ENCODE data around the gene TAS2R40. TPM values are rescaled to one million over a fixed set of nuclear protein-coding genes. Genes with fewer than 3 reads are reported as not detected.

TAS2R40 gene
- total and polyA plus RNA-seq, 12 donors = not detected

GRCh38 chr7:143243614-143244013 lies 21.8 kb downstream of the TAS2R40 start:
- intact Hi-C loops (cut with DNase I) = loop anchor here (5.0 to 10.0 kb wide), 2 partner anchors 64 to 171 kb away; no protein-coding TSS in a partner anchor
- 69 to 79% (median 72%) methylated on average over 2 to 3 of the region's 3 CpGs for WGBS, 4 donors

GRCh38 chr7:143244321-143244720 lies 22.5 kb downstream of the TAS2R40 start:
- H3K27me3 ChIP-seq = no peaks in the 10 kb centered on the region
- H3K27ac ChIP-seq = no peak overlapping the region
- 44 to 69% (median 50%) methylated on average over 1 of the region's 1 CpG for WGBS, 4 donors
- no peak overlapping the region for H3K4me3 ChIP-seq
- no peak for DNase-seq
- peaks cover 0 to 4% of the 10 kb centered on the region in 2 donors for H3K4me1 ChIP-seq (replicated peaks in 1 of 2)
- H3K36me3 ChIP-seq (replicated peaks in 1 of 2) = no peaks in the 10 kb centered on the region
- intact Hi-C loops (cut with DNase I) = loop anchor here (5.0 to 10.0 kb wide), 2 partner anchors 63 to 170 kb away; no protein-coding TSS in a partner anchor
- no peak for TF ChIP-seq CTCF (IDR thresholded peaks at IDR 0.05)
- no peak for TF ChIP-seq POLR2A (IDR thresholded peaks at IDR 0.05)
- H3K9me3 ChIP-seq (replicated peaks in 1 of 3) = no peaks in the 10 kb centered on the region

More at GRCh38 chr7:143243614-143244013, 21.8 kb downstream of the TAS2R40 start:
- DNase-seq = no peak
- Histone ChIP-seq H3K4me3 (no peak overlapping the region), H3K4me1 (replicated peaks in 1 of 2) (peaks cover 0 to 4% of the 10 kb centered on the region in 2 donors), H3K36me3 (replicated peaks in 1 of 2) (no peaks in the 10 kb centered on the region), H3K27me3 (no peaks in the 10 kb centered on the region), H3K9me3 (replicated peaks in 1 of 3) (no peaks in the 10 kb centered on the region), H3K27ac (no peak overlapping the region)
- TF ChIP-seq POLR2A (IDR thresholded peaks at IDR 0.05) (no peak), CTCF (IDR thresholded peaks at IDR 0.05) (no peak)

- no peak overlapping the region for H3K4me3 ChIP-seq
- H3K27me3 ChIP-seq = no peaks in the 10 kb centered on the region
- intact Hi-C loops (cut with DNase I) = loop anchor here in 1 of 2 donors (10.0 kb wide), 1 partner anchor 170 kb away; no protein-coding TSS in a partner anchor
- no peaks in the 10 kb centered on the region for H3K36me3 ChIP-seq (replicated peaks in 1 of 2)
- no peak for TF ChIP-seq CTCF (IDR thresholded peaks at IDR 0.05)
- TF ChIP-seq POLR2A (IDR thresholded peaks at IDR 0.05) = no peak
- no peak overlapping the region for H3K27ac ChIP-seq
- 50 to 59% (median 55%) methylated on average over 3 of the region's 3 CpGs for WGBS, 4 donors
- H3K9me3 ChIP-seq (replicated peaks in 1 of 3) = no peaks in the 10 kb centered on the region
- peaks cover 0 to 4% of the 10 kb centered on the region in 2 donors for H3K4me1 ChIP-seq (replicated peaks in 1 of 2)
- no peak for DNase-seq
Measured at GRCh38 chr7:143245123-143245522, 23.3 kb downstream of the TAS2R40 start.

GRCh38 chr7:143247372-143247771 lies 25.5 kb downstream of the TAS2R40 start:
- no peaks in the 10 kb centered on the region for H3K9me3 ChIP-seq (replicated peaks in 1 of 3)
- H3K27me3 ChIP-seq = no peaks in the 10 kb centered on the region
- TF ChIP-seq POLR2A (IDR thresholded peaks at IDR 0.05) = no peak
- TF ChIP-seq CTCF (IDR thresholded peaks at IDR 0.05) = no peak
- intact Hi-C loops (cut with DNase I) = loop anchor here in 1 of 2 donors (2.0 to 10.0 kb wide), 2 partner anchors 41 to 167 kb away; partner anchors contain the start of gene CASP2
- H3K36me3 ChIP-seq (replicated peaks in 1 of 2) = no peaks in the 10 kb centered on the region
- WGBS, 4 donors = 21 to 59% (median 55%) methylated on average over 1 of the region's 1 CpG
- no peak overlapping the region for H3K4me3 ChIP-seq
- H3K4me1 ChIP-seq (replicated peaks in 1 of 2) = no peaks in the 10 kb centered on the region
- no peak for DNase-seq
- no peak overlapping the region for H3K27ac ChIP-seq
